GM23338 (cell line): ENCODE data around the gene ZMAT3. TPM values are rescaled to one million over a fixed set of nuclear protein-coding genes. Genes with fewer than 3 reads are reported as not detected.
"Not testable (repeated sequence)": the region's sequence is repeated elsewhere in the genome, so short reads cannot be mapped to it uniquely, and the experiment has no call there.

ENCODE experiments used
- ATAC-seq: fragments of 200-7000 bp; cut with Tn5 transposase; 3 replicates; pipeline ENCODE4 v1.9.1; 2020
- DNase-seq: peaks from one replicate; pipeline ENCODE4 v3.0.0-alpha.2; 2015; ENCODE audit warnings: low spot score
- H2AFZ ChIP-seq: fragments of 200-600 bp; sonication (generic); 2 replicates; pipeline ENCODE4 v1.8.0; 2016; ENCODE audit warnings: antibody characterized with exemption, mild to moderate bottlenecking, moderate library complexity
- H3F3A ChIP-seq: fragments of 200-600 bp; sonication (generic); replicated peaks from 2 replicates; pipeline ENCODE4 v1.8.0; 2017; ENCODE audit warnings: antibody characterized with exemption, mixed run types, low read depth
- H3K27ac ChIP-seq: fragments of 200-600 bp; sonication (generic); 2 replicates; pipeline ENCODE4 v1.6.1; 2016; ENCODE audit warnings: low read depth
- H3K27me3 ChIP-seq: fragments of 200-600 bp; sonication (generic); 2 replicates; pipeline ENCODE4 v1.8.0; 2016; ENCODE audit warnings: mild to moderate bottlenecking, mixed run types, moderate library complexity; ENCODE audit not compliant: insufficient read depth
- H3K36me3 ChIP-seq: fragments of 200-600 bp; sonication (generic); 2 replicates; pipeline ENCODE4 v1.8.0; 2016; ENCODE audit warnings: mild to moderate bottlenecking; ENCODE audit not compliant: insufficient read depth
- H3K4me1 ChIP-seq: fragments of 200-600 bp; sonication (generic); 2 replicates; pipeline ENCODE4 v1.8.0; 2016; ENCODE audit warnings: mild to moderate bottlenecking, moderate library complexity; ENCODE audit not compliant: insufficient read depth
- H3K4me2 ChIP-seq: fragments of 200-600 bp; sonication (generic); 2 replicates; pipeline ENCODE4 v1.7.1; 2017; ENCODE audit warnings: mixed run types
- H3K4me3 ChIP-seq: fragments of 200-600 bp; sonication (generic); 2 replicates; pipeline ENCODE4 v1.6.1; 2016; ENCODE audit warnings: mixed run types
- H3K79me2 ChIP-seq: fragments of 200-600 bp; sonication (generic); replicated peaks from 2 replicates; pipeline ENCODE4 v1.8.0; 2017; ENCODE audit warnings: mild to moderate bottlenecking; ENCODE audit not compliant: insufficient read depth
- H3K9me2 ChIP-seq: fragments of 200-600 bp; sonication (generic); 2 replicates; pipeline ENCODE4 v1.8.0; 2017; ENCODE audit not compliant: insufficient read depth
- H4K20me1 ChIP-seq: fragments of 200-600 bp; sonication (generic); replicated peaks from 2 replicates; pipeline ENCODE4 v1.8.0; 2017; ENCODE audit warnings: mild to moderate bottlenecking; ENCODE audit not compliant: insufficient read depth
- H3K27ac Mint-ChIP-seq: 2 replicates; pipeline ENCODE4 v1.8.0; 2020; ENCODE audit warnings: inconsistent platforms, mild to moderate bottlenecking, moderate library complexity, mixed read lengths
- H3K27me3 Mint-ChIP-seq: 3 replicates; pipeline ENCODE4 v1.8.0; 2022; ENCODE audit warnings: low read depth, mild to moderate bottlenecking, moderate library complexity, mixed read lengths, inconsistent platforms; ENCODE audit not compliant: insufficient read depth, poor library complexity
- H3K36me3 Mint-ChIP-seq: 3 replicates; pipeline ENCODE4 v1.8.0; 2021; ENCODE audit warnings: low read depth, mild to moderate bottlenecking, inconsistent platforms, moderate library complexity, mixed read lengths
- H3K4me1 Mint-ChIP-seq: 3 replicates; pipeline ENCODE4 v1.8.0; 2020; ENCODE audit warnings: mild to moderate bottlenecking, inconsistent platforms, mixed read lengths
- H3K4me3 Mint-ChIP-seq: 3 replicates; pipeline ENCODE4 v1.8.0; 2021; ENCODE audit warnings: moderate library complexity, mild to moderate bottlenecking, inconsistent platforms, mixed read lengths
- H3K9me3 Mint-ChIP-seq: 3 replicates; pipeline ENCODE4 v1.8.0; 2020; ENCODE audit warnings: moderate library complexity, mild to moderate bottlenecking, inconsistent platforms, mixed read lengths
- CREB1 ChIP-seq: fragments of 250-450 bp; sonication (Bioruptor Pico); IDR thresholded peaks from 2 replicates; pipeline ENCODE4 v1.5.0; 2020; ENCODE audit warnings: low read depth, mild to moderate bottlenecking, moderate library complexity
- EZH2 ChIP-seq: fragments of 200-600 bp; sonication (generic); IDR thresholded peaks from one replicate; pipeline ENCODE4 v1.8.0; 2017; ENCODE audit warnings: antibody characterized with exemption, mild to moderate bottlenecking, low read depth; ENCODE audit not compliant: unreplicated experiment
- EZH2phosphoT487 ChIP-seq: fragments of 200-600 bp; sonication (generic); IDR thresholded peaks from one replicate; pipeline ENCODE4 v1.8.1; 2018; ENCODE audit warnings: antibody characterized with exemption; ENCODE audit not compliant: unreplicated experiment
- JUNB ChIP-seq: IDR thresholded peaks from one replicate; pipeline ENCODE4 v1.6.1; 2016; ENCODE audit warnings: antibody characterized with exemption; ENCODE audit not compliant: unreplicated experiment
- NANOG ChIP-seq: IDR thresholded peaks from 2 replicates; pipeline ENCODE4 v1.6.1; 2016; ENCODE audit warnings: antibody characterized with exemption, borderline replicate concordance
- POLR2AphosphoS5 ChIP-seq: IDR thresholded peaks from 2 replicates; pipeline ENCODE4 v1.6.1; 2016; ENCODE audit warnings: antibody characterized with exemption, low read depth
- STAT1 ChIP-seq: IDR thresholded peaks from one replicate; pipeline ENCODE4 v1.6.1; 2016; ENCODE audit warnings: antibody characterized with exemption; ENCODE audit not compliant: unreplicated experiment
- ZNF114 ChIP-seq: fragments of 250-450 bp; sonication (Bioruptor Pico); IDR thresholded peaks from 2 replicates; pipeline ENCODE4 v1.5.0; 2020; ENCODE audit warnings: mild to moderate bottlenecking, moderate library complexity
- ZNF462 ChIP-seq: fragments of 250-450 bp; sonication (Bioruptor Pico); IDR thresholded peaks from 2 replicates; pipeline ENCODE4 v1.5.0; 2020; ENCODE audit warnings: mild to moderate bottlenecking, moderate library complexity
- polyA plus RNA-seq: library from polyadenylated mRNA; unstranded; fragments of >200 nt; fragmentation: Nextera tagmentation; extraction: Ambion mirVana; gene quantifications from 2 replicates; pipeline ENCODE4 v1.2.1, GENCODE V29; 2016
- total RNA-seq: library from RNA; depleted of rRNA; stranded (reverse); fragments of >200 nt; shearing (Covaris generic); gene quantifications from 2 replicates; pipeline ENCODE4 v1.2.3, GENCODE V29; 2014

The ZMAT3 gene
- total and polyA plus RNA-seq, 2 experiments from 2014 or later = 10.0 to 17.3 TPM

GRCh38 chr3:179116816-179117215, 45.2 kb upstream of the ZMAT3 start:
- Histone ChIP-seq H3K4me1 (no peaks in the 10 kb centered on the region), H3K27ac (no peak overlapping the region), H3K9me2 (no peaks in the 10 kb centered on the region), H3K79me2 (no peaks in the 10 kb centered on the region), H3K4me2 (no peak overlapping the region), H3K27me3 (no peaks in the 10 kb centered on the region), H3F3A (no peaks in the 10 kb centered on the region), H3K36me3 (no peaks in the 10 kb centered on the region), H4K20me1 (no peaks in the 10 kb centered on the region), H3K4me3 (no peak overlapping the region), H2AFZ (no peak overlapping the region)
- H3K36me3 Mint-ChIP-seq = peaks cover 6% of the 10 kb centered on the region
- no peak overlapping the region for H3K27ac Mint-ChIP-seq
- ATAC-seq (no peak), DNase-seq (no peak)
- peaks cover 17% of the 10 kb centered on the region for H3K9me3 Mint-ChIP-seq
- peaks cover 6% of the 10 kb centered on the region for H3K27me3 Mint-ChIP-seq
- H3K4me3 Mint-ChIP-seq = no peak overlapping the region
- no peaks in the 10 kb centered on the region for H3K4me1 Mint-ChIP-seq
- TF ChIP-seq EZH2phosphoT487 (no peak), NANOG (no peak), POLR2AphosphoS5 (no peak), EZH2 (no peak), CREB1 (CRISPR knock-in tag) (no peak), STAT1 (no peak), JUNB (no peak), ZNF462 (CRISPR knock-in tag) (no peak), ZNF114 (CRISPR knock-in tag) (no peak)

GRCh38 chr3:179115444-179115843, 43.8 kb upstream of the ZMAT3 start:
- H3K4me3 ChIP-seq, H2AFZ ChIP-seq, H3K27me3 Mint-ChIP-seq, H3F3A ChIP-seq, H4K20me1 ChIP-seq, H3K79me2 ChIP-seq, H3K4me1 ChIP-seq, H3K36me3 ChIP-seq, H3K4me1 Mint-ChIP-seq, H3K27ac Mint-ChIP-seq, H3K27me3 ChIP-seq, H3K4me3 Mint-ChIP-seq, H3K4me2 ChIP-seq, H3K9me2 ChIP-seq, H3K27ac ChIP-seq, H3K36me3 Mint-ChIP-seq, DNase-seq, ATAC-seq: not testable (repeated sequence)
- peaks cover 17% of the 10 kb centered on the region for H3K9me3 Mint-ChIP-seq
